Activated B cell treated with CpG ODN at 0.5 μM for 24 hours (primary cell): ENCODE results near the gene APC. TPM values are rescaled to one million over a fixed set of nuclear protein-coding genes. Genes with fewer than 3 reads are reported as not detected.

ENCODE experiments used
- ATAC-seq: fragments of 200-7000 bp; cut with Tn5 transposase; one replicate; pipeline ENCODE4 v1.10.0; 2021; ENCODE audit warnings: low read depth, mild to moderate bottlenecking, moderate library complexity
- CTCF ChIA-PET: fragments of 350-600 bp; sonication (Branson Sonifier 250); formaldehyde crosslinking; loops from one replicate; lab custom pipeline; 2021; ENCODE audit warnings: antibody characterized with exemption; lab: Charles Lee
- POLR2A ChIA-PET: fragments of 350-600 bp; sonication (Branson Sonifier 250); formaldehyde crosslinking; loops from one replicate; lab custom pipeline; 2021; ENCODE audit warnings: antibody characterized with exemption; lab: Charles Lee
- DNase-seq: peaks from one replicate; pipeline ENCODE4 v3.0.0; 2022
- H3K27ac Mint-ChIP-seq: one replicate; pipeline ENCODE4 v1.8.0; 2020; ENCODE audit warnings: mixed read lengths
- H3K27me3 Mint-ChIP-seq: one replicate; pipeline ENCODE4 v1.8.0; 2021; ENCODE audit warnings: mixed read lengths
- H3K36me3 Mint-ChIP-seq: one replicate; pipeline ENCODE4 v1.8.0; 2021; ENCODE audit warnings: low read depth, mixed read lengths
- H3K4me1 Mint-ChIP-seq: one replicate; pipeline ENCODE4 v1.8.0; 2021; ENCODE audit warnings: mixed read lengths
- H3K4me3 Mint-ChIP-seq: one replicate; pipeline ENCODE4 v1.8.0; 2020; ENCODE audit warnings: mild to moderate bottlenecking, mixed read lengths
- H3K9me3 Mint-ChIP-seq: one replicate; pipeline ENCODE4 v1.8.0; 2020; ENCODE audit warnings: mixed read lengths
- intact Hi-C: fragments of 100-400 bp; cut with micrococcal nuclease; formaldehyde crosslinking; loops from one replicate; pipeline ENCODE4 v1.15.1; 2024
- total RNA-seq: library from RNA; stranded (reverse); gene quantifications from 2 replicates; pipeline ENCODE4 v1.2.3, GENCODE V29; 2022
- TF ChIP-seq, protein P1 (sequence below): fragments of 200-600 bp; IDR thresholded peaks from one replicate; pipeline ENCODE4 v1.8.0; 2022; ENCODE audit warnings: antibody characterized with exemption, mild to moderate bottlenecking

The APC gene
- total RNA-seq, result 35.8 and 41.7 TPM in 2 replicates

DNA sequence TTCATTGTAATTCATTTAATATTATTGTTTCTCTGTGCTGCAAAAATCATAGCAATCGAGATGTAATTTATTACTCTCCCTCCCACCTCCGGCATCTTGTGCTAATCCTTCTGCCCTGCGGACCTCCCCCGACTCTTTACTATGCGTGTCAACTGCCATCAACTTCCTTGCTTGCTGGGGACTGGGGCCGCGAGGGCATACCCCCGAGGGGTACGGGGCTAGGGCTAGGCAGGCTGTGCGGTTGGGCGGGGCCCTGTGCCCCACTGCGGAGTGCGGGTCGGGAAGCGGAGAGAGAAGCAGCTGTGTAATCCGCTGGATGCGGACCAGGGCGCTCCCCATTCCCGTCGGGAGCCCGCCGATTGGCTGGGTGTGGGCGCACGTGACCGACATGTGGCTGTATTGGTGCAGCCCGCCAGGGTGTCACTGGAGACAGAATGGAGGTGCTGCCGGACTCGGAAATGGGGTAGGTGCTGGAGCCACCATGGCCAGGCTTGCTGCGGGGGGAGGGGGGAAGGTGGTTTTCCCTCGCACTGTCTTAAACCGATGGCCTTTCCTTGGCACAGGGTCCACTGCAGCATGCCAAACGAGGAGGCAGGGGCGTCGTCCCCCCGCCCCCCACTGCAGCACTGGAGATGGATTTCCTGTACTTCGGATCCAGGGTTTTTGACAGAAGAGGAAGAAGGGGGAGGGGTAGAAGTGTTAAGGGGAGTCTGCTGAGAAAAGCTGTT, at the start of gene APC:
Gene APC, plus strand, starts transcription at position 423 of the 728 bp plus-strand sequence. CDS start 17,006 bp downstream, outside the sequence.
- Mint-ChIP-seq H3K9me3 (no peaks in the 10 kb centered on the region), H3K4me1 (peaks cover 25% of the 10 kb centered on the region), H3K4me3 (peak within 1 kb of the TSS; percentile 96), H3K27me3 (no peaks in the 10 kb centered on the region), H3K27ac (peak within 1 kb of the TSS; percentile 65), H3K36me3 (peaks cover 9% of the 10 kb centered on the region)
- POLR2A ChIA-PET, result interaction anchor here (0.6 to 1.2 kb wide), 3 partner anchors 30 to 1225 kb away, joined by 3 to 5 read pairs (median 4); partner anchors contain the start of gene STARD4
- TF ChIP-seq, protein P1, sequence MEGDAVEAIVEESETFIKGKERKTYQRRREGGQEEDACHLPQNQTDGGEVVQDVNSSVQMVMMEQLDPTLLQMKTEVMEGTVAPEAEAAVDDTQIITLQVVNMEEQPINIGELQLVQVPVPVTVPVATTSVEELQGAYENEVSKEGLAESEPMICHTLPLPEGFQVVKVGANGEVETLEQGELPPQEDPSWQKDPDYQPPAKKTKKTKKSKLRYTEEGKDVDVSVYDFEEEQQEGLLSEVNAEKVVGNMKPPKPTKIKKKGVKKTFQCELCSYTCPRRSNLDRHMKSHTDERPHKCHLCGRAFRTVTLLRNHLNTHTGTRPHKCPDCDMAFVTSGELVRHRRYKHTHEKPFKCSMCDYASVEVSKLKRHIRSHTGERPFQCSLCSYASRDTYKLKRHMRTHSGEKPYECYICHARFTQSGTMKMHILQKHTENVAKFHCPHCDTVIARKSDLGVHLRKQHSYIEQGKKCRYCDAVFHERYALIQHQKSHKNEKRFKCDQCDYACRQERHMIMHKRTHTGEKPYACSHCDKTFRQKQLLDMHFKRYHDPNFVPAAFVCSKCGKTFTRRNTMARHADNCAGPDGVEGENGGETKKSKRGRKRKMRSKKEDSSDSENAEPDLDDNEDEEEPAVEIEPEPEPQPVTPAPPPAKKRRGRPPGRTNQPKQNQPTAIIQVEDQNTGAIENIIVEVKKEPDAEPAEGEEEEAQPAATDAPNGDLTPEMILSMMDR, result no peak
- intact Hi-C loops, result loop anchor here (1.0 to 2.0 kb wide), 2 partner anchors 21 to 30 kb away; no protein-coding TSS in a partner anchor
- DNase-seq, result peak; percentile 72
- peak; percentile 97 for ATAC-seq
- CTCF ChIA-PET, result interaction anchor here (0.6 kb wide), 1 partner anchor 187 kb away, joined by 3 read pairs; no protein-coding TSS in a partner anchor

DNA sequence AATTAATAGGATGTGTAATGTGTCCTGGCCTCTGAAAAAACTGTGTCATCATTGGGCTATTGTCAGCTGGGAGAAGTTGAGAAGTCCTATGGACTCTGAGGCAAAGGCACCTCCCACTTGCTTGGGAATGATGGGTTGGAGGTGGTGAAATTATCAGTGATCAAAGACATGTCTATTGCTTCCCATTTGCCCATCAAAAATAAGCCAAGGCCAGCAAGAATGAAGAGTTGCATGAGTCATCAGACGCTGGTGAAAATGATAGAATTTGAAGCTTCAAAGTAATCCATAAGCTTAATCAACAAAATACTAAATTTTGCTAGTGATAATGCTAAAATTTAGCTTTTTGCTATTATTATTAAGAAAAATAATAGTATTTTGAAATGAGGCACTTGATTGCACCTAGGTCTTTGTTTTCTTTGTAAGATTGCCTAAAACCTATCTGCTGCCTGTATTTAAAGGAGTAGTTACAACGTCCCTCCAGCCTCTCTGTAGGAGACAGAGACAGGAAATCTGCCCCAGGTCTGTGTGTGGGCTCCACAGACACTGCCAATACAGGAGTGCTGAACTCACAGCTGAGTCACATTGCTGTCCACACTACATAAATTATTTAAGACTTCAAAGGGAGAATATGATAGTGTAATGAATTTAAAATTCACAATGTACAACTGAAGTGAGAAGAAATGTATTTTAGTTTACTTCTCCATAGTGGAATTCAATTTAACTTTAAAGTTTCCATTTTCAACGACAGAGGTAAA, 48.4 kb upstream of the APC start:
- no peaks in the 10 kb centered on the region for H3K27me3 Mint-ChIP-seq
- H3K4me3 Mint-ChIP-seq, result no peak overlapping the region
- CTCF ChIA-PET, result interaction anchor here (0.6 to 1.6 kb wide), 2 partner anchors 9 to 198 kb away, joined by 3 to 4 read pairs; no protein-coding TSS in a partner anchor
- intact Hi-C loops, result no loop called here
- no peak overlapping the region for H3K27ac Mint-ChIP-seq
- ATAC-seq (no peak), DNase-seq (no peak)
- POLR2A ChIA-PET, result interaction anchor here (0.6 kb wide), 1 partner anchor 19 kb away, joined by 4 read pairs; no protein-coding TSS in a partner anchor
- no peaks in the 10 kb centered on the region for H3K36me3 Mint-ChIP-seq
- TF ChIP-seq, protein P1, result no peak
- peaks cover 18% of the 10 kb centered on the region for H3K4me1 Mint-ChIP-seq
- H3K9me3 Mint-ChIP-seq, result no peaks in the 10 kb centered on the region

DNA sequence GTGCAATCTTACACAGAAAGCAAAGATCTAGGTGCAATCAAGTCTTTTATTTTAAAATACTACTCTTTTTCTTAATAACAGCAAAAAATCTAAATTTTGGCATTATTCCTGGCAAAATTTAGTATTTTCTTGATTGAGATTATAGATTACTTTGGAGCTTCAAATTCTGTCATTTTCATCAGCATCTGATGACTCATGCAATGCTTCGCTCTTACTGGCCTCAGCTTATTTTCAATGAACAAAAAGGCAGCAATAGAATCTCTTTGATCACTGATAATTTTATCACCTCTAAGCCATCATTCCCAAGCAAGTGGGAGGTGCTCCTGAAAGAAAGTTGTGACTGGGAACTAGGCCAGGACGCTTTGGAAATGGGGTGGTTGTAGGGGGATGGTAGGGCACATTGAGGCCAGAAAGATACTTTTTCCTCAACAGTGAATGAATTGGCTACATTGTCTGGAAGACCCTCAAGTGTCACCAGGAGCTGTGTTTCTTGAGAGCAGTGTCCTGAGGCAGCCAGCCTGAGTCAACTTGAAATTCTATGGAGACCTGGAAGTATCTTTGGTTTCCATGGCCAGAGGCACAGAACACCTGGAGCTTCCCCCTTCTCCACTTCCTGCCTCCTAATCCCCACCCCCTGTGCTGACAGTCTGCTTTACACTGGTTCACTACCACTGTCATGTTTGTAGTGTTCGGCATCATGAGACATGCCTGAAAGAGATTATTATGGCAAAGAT, 46.9 kb upstream of the APC start:
- Mint-ChIP-seq H3K27me3 (peaks cover 3% of the 10 kb centered on the region), H3K4me3 (no peak overlapping the region), H3K4me1 (peaks cover 11% of the 10 kb centered on the region), H3K27ac (no peak overlapping the region), H3K36me3 (no peaks in the 10 kb centered on the region), H3K9me3 (no peaks in the 10 kb centered on the region)
- TF ChIP-seq, protein P1, result no peak
- DNase-seq (no peak), ATAC-seq (no peak)
- POLR2A ChIA-PET, result no interaction called here
- intact Hi-C loops, result no loop called here
- CTCF ChIA-PET, result interaction anchor here (0.9 to 1.6 kb wide), 2 partner anchors 8 to 10 kb away, joined by 3 read pairs; no protein-coding TSS in a partner anchor

DNA sequence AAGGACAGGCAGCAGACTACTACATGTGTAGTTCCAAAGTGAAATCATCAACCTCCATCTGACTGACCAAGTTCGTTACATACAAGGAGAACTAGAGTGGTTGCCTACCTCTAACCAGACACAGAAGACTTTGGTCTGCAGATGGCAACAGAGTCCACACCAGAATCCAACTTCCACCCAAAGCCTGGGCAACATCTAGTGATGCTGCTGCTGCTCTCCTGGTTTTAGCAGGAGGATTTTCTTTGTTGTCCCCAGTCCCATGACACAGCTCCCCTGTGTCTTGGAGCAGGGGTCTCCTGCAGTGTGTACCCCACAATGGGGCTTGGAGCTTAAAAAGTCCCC, 46.4 kb upstream of the APC start:
- DNase-seq (no peak), ATAC-seq (no peak)
- CTCF ChIA-PET, result interaction anchor here (1.5 kb wide), 1 partner anchor 66 kb away, joined by 5 read pairs; no protein-coding TSS in a partner anchor
- POLR2A ChIA-PET, result no interaction called here
- H3K36me3 Mint-ChIP-seq, result no peaks in the 10 kb centered on the region
- peaks cover 7% of the 10 kb centered on the region for H3K4me1 Mint-ChIP-seq
- no peak overlapping the region for H3K4me3 Mint-ChIP-seq
- TF ChIP-seq, protein P1, result no peak
- intact Hi-C loops, result no loop called here
- H3K27me3 Mint-ChIP-seq, result peaks cover 6% of the 10 kb centered on the region
- no peak overlapping the region for H3K27ac Mint-ChIP-seq
- no peaks in the 10 kb centered on the region for H3K9me3 Mint-ChIP-seq
